HCT116 (cell line): ENCODE measurements around the gene KRTAP19-5. TPM values are rescaled to one million over a fixed set of nuclear protein-coding genes. Genes with fewer than 3 reads are reported as not detected.

ENCODE experiments used
- ATAC-seq: fragments of 200-7000 bp; cut with Tn5 transposase; 2 replicates; pipeline ENCODE4 v1.9.1; 2020; ENCODE audit warnings: mild to moderate bottlenecking, moderate library complexity
- BruUV-seq: library from RNA; stranded (reverse); fragments of 400-500 nt; replicated peaks from 2 replicates; lab custom pipeline; 2021; lab: Mats Ljungman, UMichigan
- CTCF ChIA-PET: fragments of 300-600 bp; sonication (Branson Sonifier 250); formaldehyde crosslinking; loops from one replicate; lab custom pipeline; 2021; ENCODE audit warnings: antibody characterized with exemption; lab: Charles Lee
- POLR2A ChIA-PET: fragments of 300-600, 350-600 bp; sonication (Branson Sonifier 250); formaldehyde crosslinking; loops from one replicate; lab custom pipeline; 2021; ENCODE audit warnings: antibody characterized with exemption; lab: Charles Lee
- RAD21 ChIA-PET, 2 experiments: fragments of 300-600 bp; sonication (Branson Sonifier 250); formaldehyde crosslinking; loops; one replicate each; lab custom pipeline; 2023; ENCODE audit warnings: low total read pairs in 2 of 2; ENCODE audit not compliant: uncharacterized antibody in 2 of 2, unreplicated experiment in 2 of 2, low non-redundant PET in 1 of 2; lab: Charles Lee
- DNase-seq: peaks from one replicate; pipeline ENCODE4 v3.0.0-alpha.2; 2010; ENCODE audit warnings: low read depth, low spot score
- H2AFZ ChIP-seq: fragments of 200-600 bp; shearing (Covaris generic), sonication (generic); 2 replicates; pipeline ENCODE4 v1.6.1; 2017; ENCODE audit warnings: low read depth, mixed run types, mixed read lengths, antibody characterized with exemption, low read length; ENCODE audit not compliant: poor library complexity, severe bottlenecking
- H3K27ac ChIP-seq: 2 replicates; pipeline ENCODE4 v1.5.1; 2012; ENCODE audit warnings: low read depth, low read length
- H3K27me3 ChIP-seq: fragments of 200-600 bp; sonication (generic); 2 replicates; pipeline ENCODE4 v1.6.1; 2016; ENCODE audit warnings: mixed run types, low read length, mixed read lengths; ENCODE audit not compliant: insufficient read depth
- H3K36me3 ChIP-seq, 2 experiments: fragments of 200-500 bp in 1 of 2; fragments of 200-600 bp in 1 of 2; sonication (Bioruptor generic) in 1 of 2; sonication (generic) in 1 of 2; 2 replicates each; pipeline versions ENCODE4 v1.5.1 to v1.6.1; 2014 to 2016; ENCODE audit warnings: low read length in 2 of 2, inconsistent platforms in 1 of 2, mixed read lengths in 1 of 2, mixed run types in 1 of 2; ENCODE audit not compliant: insufficient read depth in 2 of 2, control insufficient read depth in 1 of 2
- H3K4me1 ChIP-seq, 2 experiments: fragments of 200-600 bp in 1 of 2; sonication (generic) in 1 of 2; 2 replicates each; pipeline versions ENCODE4 v1.5.1 to v1.6.1; 2012 to 2017; ENCODE audit warnings: low read length in 2 of 2, inconsistent platforms in 1 of 2, mild to moderate bottlenecking in 1 of 2, mixed read lengths in 1 of 2, mixed run types in 1 of 2, moderate library complexity in 1 of 2; ENCODE audit not compliant: insufficient read depth in 2 of 2, control insufficient read depth in 1 of 2
- H3K4me2 ChIP-seq: fragments of 200-600 bp; sonication (generic); 2 replicates; pipeline ENCODE4 v1.6.1; 2017; ENCODE audit warnings: mixed run types, low read length, mixed read lengths
- H3K4me3 ChIP-seq, 2 experiments: fragments of 200-600 bp in 1 of 2; sonication (generic) in 1 of 2; replicated peaks in 1 of 2; 2 replicates each; pipeline ENCODE4 v1.5.1; 2011 to 2016; ENCODE audit warnings: low read length in 2 of 2, control low read depth in 1 of 2, low read depth in 1 of 2, mild to moderate bottlenecking in 1 of 2, mixed read lengths in 1 of 2, mixed run types in 1 of 2
- H3K79me2 ChIP-seq: fragments of 200-600 bp; sonication (generic); 2 replicates; pipeline ENCODE4 v1.6.1; 2017; ENCODE audit warnings: mild to moderate bottlenecking, mixed run types, low read length, moderate library complexity, mixed read lengths; ENCODE audit not compliant: insufficient read depth
- H3K9ac ChIP-seq: fragments of 200-600 bp; sonication (generic); 2 replicates; pipeline ENCODE4 v1.6.1; 2016; ENCODE audit warnings: low read length, mixed read lengths
- H3K9me2 ChIP-seq: fragments of 200-600 bp; sonication (generic), shearing (Covaris generic); 2 replicates; pipeline ENCODE4 v1.6.1; 2017; ENCODE audit warnings: mixed run types, mild to moderate bottlenecking, moderate library complexity; ENCODE audit not compliant: insufficient read depth
- H3K9me3 ChIP-seq, 2 experiments: fragments of 200-500 bp in 1 of 2; fragments of 200-600 bp in 1 of 2; sonication (Bioruptor generic) in 1 of 2; sonication (generic) in 1 of 2; 2 replicates each; pipeline ENCODE4 v1.6.1; 2014 to 2017; ENCODE audit warnings: low read length in 2 of 2, mixed read lengths in 2 of 2, inconsistent platforms in 1 of 2, low read depth in 1 of 2, mild to moderate bottlenecking in 1 of 2, mixed run types in 1 of 2, moderate library complexity in 1 of 2; ENCODE audit not compliant: control insufficient read depth in 1 of 2, insufficient read depth in 1 of 2
- H4K20me1 ChIP-seq: fragments of 200-600 bp; sonication (generic), shearing (Covaris generic); 2 replicates; pipeline ENCODE4 v1.6.1; 2017; ENCODE audit warnings: mixed run types, mild to moderate bottlenecking, moderate library complexity; ENCODE audit not compliant: insufficient read depth
- CBX3 ChIP-seq: IDR thresholded peaks from 2 replicates; pipeline ENCODE4 v1.6.1; 2012; ENCODE audit warnings: low read depth
- CTCF ChIP-seq, 3 experiments: fragments of 200-600 bp in 1 of 3; sonication (generic) in 1 of 3; IDR thresholded peaks in 2 of 3; conservative IDR thresholded peaks in 1 of 3; 2 replicates each; pipeline ENCODE4 v1.5.1; 2012 to 2017; ENCODE audit warnings: low read depth in 2 of 3, low read length in 2 of 3, antibody characterized with exemption in 1 of 3, borderline replicate concordance in 1 of 3, control low read depth in 1 of 3, mild to moderate bottlenecking in 1 of 3, mixed read lengths in 1 of 3, mixed run types in 1 of 3, moderate library complexity in 1 of 3; ENCODE audit not compliant: insufficient read depth in 1 of 3
- EGR1 ChIP-seq: IDR thresholded peaks from 2 replicates; pipeline ENCODE4 v1.6.1; 2012; ENCODE audit warnings: low read depth
- ELF1 ChIP-seq: IDR thresholded peaks from 2 replicates; pipeline ENCODE4 v1.6.1; 2012; ENCODE audit warnings: low read depth, borderline replicate concordance
- FOSL1 ChIP-seq: IDR thresholded peaks from 2 replicates; pipeline ENCODE4 v1.6.1; 2012; ENCODE audit warnings: low read depth
- JUND ChIP-seq: IDR thresholded peaks from 2 replicates; pipeline ENCODE4 v1.6.1; 2012
- MAX ChIP-seq: IDR thresholded peaks from 2 replicates; pipeline ENCODE4 v1.6.1; 2012
- SRF ChIP-seq: IDR thresholded peaks from 2 replicates; pipeline ENCODE4 v1.6.1; 2012; ENCODE audit warnings: low read depth
- TCF7L2 ChIP-seq: IDR thresholded peaks from 2 replicates; pipeline ENCODE4 v1.7.0; 2011; ENCODE audit warnings: borderline replicate concordance, inconsistent platforms; ENCODE audit not compliant: insufficient read depth, insufficient read length; ENCODE audit errors: extremely low read depth
- YY1 ChIP-seq: IDR thresholded peaks from 2 replicates; pipeline ENCODE4 v1.6.1; 2011; ENCODE audit warnings: low read length, low read depth, moderate library complexity, mild to moderate bottlenecking; ENCODE audit not compliant: insufficient replicate concordance; ENCODE audit errors: extremely low read depth
- ZBTB33 ChIP-seq: IDR thresholded peaks from 2 replicates; pipeline ENCODE4 v1.6.1; 2011; ENCODE audit warnings: mild to moderate bottlenecking, low read length, moderate library complexity; ENCODE audit not compliant: insufficient replicate concordance; ENCODE audit errors: extremely low read depth
- intact Hi-C: fragments of 100-400 bp; cut with micrococcal nuclease; formaldehyde crosslinking; loops from 2 replicates; pipeline ENCODE4 v1.10.0; 2022
- total RNA-seq: library from RNA; stranded (reverse); gene quantifications from one replicate; pipeline ENCODE4 v1.2.1, GENCODE V29; 2021; ENCODE audit not compliant: unreplicated experiment
- TF ChIP-seq, protein P1 (sequence below): IDR thresholded peaks from 2 replicates; pipeline ENCODE4 v1.6.1; 2012; ENCODE audit warnings: low read depth

KRTAP19-5 gene
- total RNA-seq, 1 experiment from 2014 or later, result not detected

DNA sequence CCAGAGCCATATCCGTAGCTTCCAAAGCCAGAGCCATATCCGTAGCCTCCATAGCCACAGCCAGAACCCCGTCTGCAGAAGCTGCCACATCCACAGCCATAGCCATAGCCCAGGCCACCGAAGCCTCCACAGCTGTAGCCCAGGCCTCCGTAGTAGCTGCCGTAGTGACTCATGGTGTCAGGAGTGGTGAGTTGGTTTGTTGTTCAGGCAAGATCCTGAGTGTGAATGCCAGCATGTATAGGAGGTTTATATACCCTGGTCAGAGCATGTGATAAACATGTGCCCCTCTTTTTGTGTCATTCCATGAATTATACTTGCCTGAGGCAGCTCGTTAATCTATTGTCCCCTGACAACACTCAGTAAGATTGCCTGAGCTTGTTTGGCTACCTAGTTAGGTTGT, 21.8 kb downstream of the KRTAP19-5 start, which contains the start of gene KRTAP19-1:
Gene KRTAP19-1, minus strand, starts transcription at position 223 of the 400 bp plus-strand sequence. Its CDS starts 50 bp downstream, at position 173.
- no peak within 1 kb of the TSS for H3K27ac ChIP-seq
- RAD21 ChIA-PET, result no interaction called here
- no peaks in the 10 kb centered on the region for H3K4me1 ChIP-seq
- H2AFZ ChIP-seq, result no peak within 1 kb of the TSS
- no peak for ATAC-seq
- TF ChIP-seq JUND (no peak), CTCF (IDR thresholded peaks at IDR 0.05 in 2 of 3, conservative IDR thresholded peaks at IDR 0.05 in 1 of 3; ENCODE audit: borderline replicate concordance in 1 of 3, insufficient read depth in 1 of 3, low read depth in 2 of 3, low read length in 2 of 3) (no peak), TCF7L2 (no peak), YY1 (no peak), EGR1 (no peak), SRF (no peak), CBX3 (no peak), ELF1 (no peak), FOSL1 (no peak), ZBTB33 (no peak), MAX (no peak)
- TF ChIP-seq, protein P1, sequence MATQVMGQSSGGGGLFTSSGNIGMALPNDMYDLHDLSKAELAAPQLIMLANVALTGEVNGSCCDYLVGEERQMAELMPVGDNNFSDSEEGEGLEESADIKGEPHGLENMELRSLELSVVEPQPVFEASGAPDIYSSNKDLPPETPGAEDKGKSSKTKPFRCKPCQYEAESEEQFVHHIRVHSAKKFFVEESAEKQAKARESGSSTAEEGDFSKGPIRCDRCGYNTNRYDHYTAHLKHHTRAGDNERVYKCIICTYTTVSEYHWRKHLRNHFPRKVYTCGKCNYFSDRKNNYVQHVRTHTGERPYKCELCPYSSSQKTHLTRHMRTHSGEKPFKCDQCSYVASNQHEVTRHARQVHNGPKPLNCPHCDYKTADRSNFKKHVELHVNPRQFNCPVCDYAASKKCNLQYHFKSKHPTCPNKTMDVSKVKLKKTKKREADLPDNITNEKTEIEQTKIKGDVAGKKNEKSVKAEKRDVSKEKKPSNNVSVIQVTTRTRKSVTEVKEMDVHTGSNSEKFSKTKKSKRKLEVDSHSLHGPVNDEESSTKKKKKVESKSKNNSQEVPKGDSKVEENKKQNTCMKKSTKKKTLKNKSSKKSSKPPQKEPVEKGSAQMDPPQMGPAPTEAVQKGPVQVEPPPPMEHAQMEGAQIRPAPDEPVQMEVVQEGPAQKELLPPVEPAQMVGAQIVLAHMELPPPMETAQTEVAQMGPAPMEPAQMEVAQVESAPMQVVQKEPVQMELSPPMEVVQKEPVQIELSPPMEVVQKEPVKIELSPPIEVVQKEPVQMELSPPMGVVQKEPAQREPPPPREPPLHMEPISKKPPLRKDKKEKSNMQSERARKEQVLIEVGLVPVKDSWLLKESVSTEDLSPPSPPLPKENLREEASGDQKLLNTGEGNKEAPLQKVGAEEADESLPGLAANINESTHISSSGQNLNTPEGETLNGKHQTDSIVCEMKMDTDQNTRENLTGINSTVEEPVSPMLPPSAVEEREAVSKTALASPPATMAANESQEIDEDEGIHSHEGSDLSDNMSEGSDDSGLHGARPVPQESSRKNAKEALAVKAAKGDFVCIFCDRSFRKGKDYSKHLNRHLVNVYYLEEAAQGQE, result no peak
- H3K9ac ChIP-seq, result no peak within 1 kb of the TSS
- DNase-seq, result no peak
- BruUV-seq, result no TSS peak
- no peaks in the 10 kb centered on the region for H3K36me3 ChIP-seq
- H3K4me2 ChIP-seq, result no peak within 1 kb of the TSS
- no peak within 1 kb of the TSS for H3K4me3 ChIP-seq
- H3K79me2 ChIP-seq, result no peaks in the 10 kb centered on the region
- intact Hi-C loops, result no loop called here
- POLR2A ChIA-PET, result no interaction called here
- H3K9me3 ChIP-seq, result peaks cover 0 to 19% of the 10 kb centered on the region in 2 experiments; a peak in 2 of 4 replicates
- no peaks in the 10 kb centered on the region for H4K20me1 ChIP-seq
- no peaks in the 10 kb centered on the region for H3K9me2 ChIP-seq
- CTCF ChIA-PET, result no interaction called here
- H3K27me3 ChIP-seq, result no peaks in the 10 kb centered on the region
